NCI-H2196 treated with DMSO at 0.1 percent for 48 hours (cell line): ENCODE data around the gene COX4I1.

Experiments used
- DNase-seq: peaks from one replicate; lab custom pipeline; 2025; ENCODE audit not compliant: unreplicated experiment; lab: John Stamatoyannopoulos, UW

The COX4I1 gene

GRCh38 chr16:85799497-85800320, at the start of gene COX4I1, which contains the start of gene EMC8:
COX4I1 (plus strand) TSS chr16:85799695; CDS start chr16:85801206, 1,511 bp downstream.
EMC8 (minus strand) TSS chr16:85799544; CDS start chr16:85799295, 249 bp downstream.
- DNase-seq: peak; percentile 46

GRCh38 chr16:85749771-85750145, 49.7 kb upstream of the COX4I1 start:
- DNase-seq: no peak

- DNase-seq: no peak
Observed at GRCh38 chr16:85750146-85750826, 49.2 kb upstream of the COX4I1 start.

- DNase-seq: no peak
Observed at GRCh38 chr16:85750827-85751697, 48.4 kb upstream of the COX4I1 start, which contains the start of gene C16orf74. C16orf74 (minus strand) TSS chr16:85751096; CDS start chr16:85735217, 15,879 bp downstream.

GRCh38 chr16:85751698-85752501, 47.6 kb upstream of the COX4I1 start:
- no peak for DNase-seq

GRCh38 chr16:85752511-85753420, 46.7 kb upstream of the COX4I1 start:
- no peak for DNase-seq

GRCh38 chr16:85753559-85753958, 45.9 kb upstream of the COX4I1 start:
- no peak for DNase-seq

- no peak for DNase-seq
Observed at GRCh38 chr16:85753976-85754375, 45.5 kb upstream of the COX4I1 start.

- DNase-seq: no peak
Observed at GRCh38 chr16:85754413-85754812, 45.1 kb upstream of the COX4I1 start.

GRCh38 chr16:85755929-85756768, 43.3 kb upstream of the COX4I1 start:
- no peak for DNase-seq

GRCh38 chr16:85757341-85757822, 42.1 kb upstream of the COX4I1 start:
- DNase-seq: no peak

GRCh38 chr16:85759136-85759535, 40.4 kb upstream of the COX4I1 start:
- no peak for DNase-seq

GRCh38 chr16:85759631-85760419, 39.7 kb upstream of the COX4I1 start:
- DNase-seq: no peak

- DNase-seq: no peak
Observed at GRCh38 chr16:85761861-85762260, 37.6 kb upstream of the COX4I1 start.

- no peak for DNase-seq
Observed at GRCh38 chr16:85762970-85763369, 36.5 kb upstream of the COX4I1 start.

GRCh38 chr16:85763616-85764015, 35.9 kb upstream of the COX4I1 start:
- no peak for DNase-seq

- no peak for DNase-seq
Observed at GRCh38 chr16:85765211-85765610, 34.3 kb upstream of the COX4I1 start.
